GM12872 (cell line): ENCODE measurements around the gene MRPL9.

Experiments
- TF ChIP-seq, protein P1 (sequence below): IDR thresholded peaks from 3 replicates; pipeline ENCODE4 v1.5.1; 2011; ENCODE audit warnings: low read depth, mild to moderate bottlenecking, low read length, moderate library complexity; ENCODE audit not compliant: insufficient read depth

MRPL9 gene

GRCh38 chr1:151762941-151763921 is at the start of gene MRPL9:
Gene MRPL9, minus strand, starts transcription at chr1:151763496. Its CDS starts 17 bp downstream, at chr1:151763479.
- TF ChIP-seq, protein P1, sequence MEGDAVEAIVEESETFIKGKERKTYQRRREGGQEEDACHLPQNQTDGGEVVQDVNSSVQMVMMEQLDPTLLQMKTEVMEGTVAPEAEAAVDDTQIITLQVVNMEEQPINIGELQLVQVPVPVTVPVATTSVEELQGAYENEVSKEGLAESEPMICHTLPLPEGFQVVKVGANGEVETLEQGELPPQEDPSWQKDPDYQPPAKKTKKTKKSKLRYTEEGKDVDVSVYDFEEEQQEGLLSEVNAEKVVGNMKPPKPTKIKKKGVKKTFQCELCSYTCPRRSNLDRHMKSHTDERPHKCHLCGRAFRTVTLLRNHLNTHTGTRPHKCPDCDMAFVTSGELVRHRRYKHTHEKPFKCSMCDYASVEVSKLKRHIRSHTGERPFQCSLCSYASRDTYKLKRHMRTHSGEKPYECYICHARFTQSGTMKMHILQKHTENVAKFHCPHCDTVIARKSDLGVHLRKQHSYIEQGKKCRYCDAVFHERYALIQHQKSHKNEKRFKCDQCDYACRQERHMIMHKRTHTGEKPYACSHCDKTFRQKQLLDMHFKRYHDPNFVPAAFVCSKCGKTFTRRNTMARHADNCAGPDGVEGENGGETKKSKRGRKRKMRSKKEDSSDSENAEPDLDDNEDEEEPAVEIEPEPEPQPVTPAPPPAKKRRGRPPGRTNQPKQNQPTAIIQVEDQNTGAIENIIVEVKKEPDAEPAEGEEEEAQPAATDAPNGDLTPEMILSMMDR: no peak

- TF ChIP-seq, protein P1: no peak
Measured at GRCh38 chr1:151811181-151811580, 47.9 kb upstream of the MRPL9 start.

GRCh38 chr1:151809985-151810556 is 46.8 kb upstream of the MRPL9 start:
- TF ChIP-seq, protein P1: no peak

DNA sequence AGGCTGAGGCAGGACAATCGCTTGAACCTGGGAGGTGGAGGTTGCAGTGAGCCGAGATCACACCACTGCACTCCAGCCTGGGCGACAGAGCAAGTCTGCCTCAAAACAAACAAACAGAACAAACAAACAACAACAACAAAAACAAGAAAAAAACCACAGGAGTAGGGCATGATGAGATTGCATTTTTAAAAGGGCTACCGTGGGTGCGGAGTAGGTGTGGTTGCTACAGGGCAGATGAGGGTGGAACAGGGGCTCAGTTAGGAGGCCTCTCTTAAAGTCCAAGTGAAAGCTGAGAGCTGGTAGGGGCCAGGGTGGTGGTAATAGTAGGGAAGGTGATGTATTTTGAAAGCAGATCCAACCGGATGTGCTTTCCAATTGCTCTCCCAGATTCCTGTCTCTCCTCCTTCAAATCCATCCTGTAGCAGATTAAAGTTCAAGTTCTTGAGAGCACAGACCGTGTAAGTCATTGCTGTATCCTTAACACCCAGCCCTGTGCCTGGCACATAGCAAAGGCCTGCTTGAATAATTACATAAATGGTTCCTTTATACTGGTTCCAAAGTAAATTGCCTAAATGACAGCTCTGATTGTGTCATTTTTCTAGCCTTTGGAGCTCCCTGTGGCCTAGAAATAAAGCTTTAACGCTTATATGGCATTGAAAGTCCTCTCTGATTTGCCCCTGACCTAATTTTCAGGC is 46.1 kb upstream of the MRPL9 start:
- TF ChIP-seq, protein P1: no peak

- TF ChIP-seq, protein P1: no peak
Measured at GRCh38 chr1:151807766-151808165, 44.5 kb upstream of the MRPL9 start.

DNA sequence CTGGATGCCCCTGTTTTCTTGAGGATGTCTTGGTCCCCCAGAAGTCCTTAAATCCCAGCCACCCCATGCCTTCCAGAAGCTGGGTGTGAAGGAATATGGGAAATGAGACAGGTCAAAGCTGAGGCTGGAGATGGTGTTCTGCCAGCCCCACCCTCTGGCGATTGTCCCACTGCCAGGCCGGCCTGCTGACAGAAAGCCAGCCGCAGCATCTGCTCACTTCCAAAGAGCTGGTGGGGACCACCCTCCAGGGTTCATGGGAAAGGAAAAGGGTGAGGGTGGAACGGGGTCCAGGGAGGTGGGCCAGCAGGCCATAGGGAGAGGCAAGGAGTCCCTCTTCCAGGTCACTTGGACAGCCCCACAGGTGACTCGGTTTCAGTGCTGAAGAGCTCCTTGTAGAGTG is 43.8 kb upstream of the MRPL9 start:
- TF ChIP-seq, protein P1: no peak

- TF ChIP-seq, protein P1: no peak
Measured at GRCh38 chr1:151806170-151806569, 42.9 kb upstream of the MRPL9 start.
